Activated B cell treated with CpG ODN at 0.5 μM for 24 hours (primary cell): Measurements from ENCODE around the gene SHC2. TPM values are rescaled to one million over a fixed set of nuclear protein-coding genes. Genes with fewer than 3 reads are reported as not detected.

Experiments used
- ATAC-seq: fragments of 200-7000 bp; cut with Tn5 transposase; one replicate; pipeline ENCODE4 v1.10.0; 2021; ENCODE audit warnings: low read depth, mild to moderate bottlenecking, moderate library complexity
- CTCF ChIA-PET: fragments of 350-600 bp; sonication (Branson Sonifier 250); formaldehyde crosslinking; loops from one replicate; lab custom pipeline; 2021; ENCODE audit warnings: antibody characterized with exemption; lab: Charles Lee
- POLR2A ChIA-PET: fragments of 350-600 bp; sonication (Branson Sonifier 250); formaldehyde crosslinking; loops from one replicate; lab custom pipeline; 2021; ENCODE audit warnings: antibody characterized with exemption; lab: Charles Lee
- DNase-seq: peaks from one replicate; pipeline ENCODE4 v3.0.0; 2022
- H3K27ac Mint-ChIP-seq: one replicate; pipeline ENCODE4 v1.8.0; 2020; ENCODE audit warnings: mixed read lengths
- H3K27me3 Mint-ChIP-seq: one replicate; pipeline ENCODE4 v1.8.0; 2021; ENCODE audit warnings: mixed read lengths
- H3K36me3 Mint-ChIP-seq: one replicate; pipeline ENCODE4 v1.8.0; 2021; ENCODE audit warnings: low read depth, mixed read lengths
- H3K4me1 Mint-ChIP-seq: one replicate; pipeline ENCODE4 v1.8.0; 2021; ENCODE audit warnings: mixed read lengths
- H3K4me3 Mint-ChIP-seq: one replicate; pipeline ENCODE4 v1.8.0; 2020; ENCODE audit warnings: mild to moderate bottlenecking, mixed read lengths
- H3K9me3 Mint-ChIP-seq: one replicate; pipeline ENCODE4 v1.8.0; 2020; ENCODE audit warnings: mixed read lengths
- intact Hi-C: fragments of 100-400 bp; cut with micrococcal nuclease; formaldehyde crosslinking; loops from one replicate; pipeline ENCODE4 v1.15.1; 2024
- total RNA-seq: library from RNA; stranded (reverse); gene quantifications from 2 replicates; pipeline ENCODE4 v1.2.3, GENCODE V29; 2022
- TF ChIP-seq, protein P1 (sequence below): fragments of 200-600 bp; IDR thresholded peaks from one replicate; pipeline ENCODE4 v1.8.0; 2022; ENCODE audit warnings: antibody characterized with exemption, mild to moderate bottlenecking

The SHC2 gene
- total RNA-seq, 1 donor from 2014 or later, result not detected

DNA sequence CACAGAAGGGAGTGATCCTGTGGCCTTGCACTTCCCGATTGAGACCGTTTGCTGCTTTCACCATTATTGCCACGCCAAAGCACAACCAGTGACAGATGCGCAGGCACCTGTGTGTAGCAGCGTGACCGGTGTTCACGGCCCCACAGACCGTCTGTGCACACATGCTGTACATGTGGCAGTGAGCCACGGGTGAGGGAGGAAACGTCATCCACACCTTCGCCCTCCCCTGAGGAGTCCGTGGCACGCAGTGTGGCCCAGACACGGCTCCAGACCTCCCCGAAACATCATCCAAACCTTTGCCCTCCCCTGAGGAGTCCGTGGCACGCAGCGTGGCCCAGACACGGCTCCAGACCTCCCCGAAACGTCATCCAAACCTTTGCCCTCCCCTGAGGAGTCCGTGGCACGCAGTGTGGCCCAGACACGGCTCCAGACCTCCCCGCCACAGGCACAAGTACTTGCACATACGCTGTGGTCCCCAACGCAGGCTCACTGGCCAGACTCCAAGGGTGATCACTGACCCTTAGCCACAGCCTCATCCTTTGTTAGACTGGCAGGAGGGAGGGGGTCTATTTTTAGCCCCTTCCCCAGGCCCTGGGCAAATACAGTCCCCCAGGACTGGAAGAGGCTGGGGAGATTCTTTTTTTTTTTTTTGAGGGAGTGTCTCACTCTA lies 7.9 kb upstream of the SHC2 start:
- CTCF ChIA-PET, result no interaction called here
- H3K27me3 Mint-ChIP-seq, result no peaks in the 10 kb centered on the region

DNA sequence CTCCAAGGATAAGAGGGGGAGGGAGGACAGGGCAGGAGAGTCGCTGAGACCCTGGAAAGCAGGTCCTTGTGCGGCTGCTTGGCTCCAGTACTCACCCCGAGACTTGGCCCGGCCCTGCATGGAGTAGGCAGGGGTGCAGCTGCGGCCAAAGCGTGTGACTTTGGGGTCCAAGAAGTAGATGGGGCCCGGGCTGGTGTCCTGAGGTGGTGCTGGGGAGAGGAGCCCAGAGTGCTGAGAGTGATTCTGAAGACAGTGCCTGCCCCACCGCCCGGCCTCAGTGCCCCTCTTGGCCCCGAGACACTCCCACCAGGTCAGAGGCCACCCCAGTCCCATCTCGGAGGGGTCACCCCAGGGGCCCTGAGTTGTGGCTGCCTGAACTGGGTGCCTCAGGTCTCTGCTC lies 6.7 kb upstream of the SHC2 start:
- DNase-seq (no peak), ATAC-seq (no peak)
- Mint-ChIP-seq H3K27ac (no peak overlapping the region), H3K9me3 (peaks cover 2% of the 10 kb centered on the region), H3K36me3 (no peaks in the 10 kb centered on the region), H3K27me3 (no peaks in the 10 kb centered on the region), H3K4me1 (no peaks in the 10 kb centered on the region), H3K4me3 (no peak overlapping the region)
- ChIA-PET POLR2A (no interaction called here), CTCF (no interaction called here)
- intact Hi-C loops, result no loop called here
- TF ChIP-seq, protein P1, sequence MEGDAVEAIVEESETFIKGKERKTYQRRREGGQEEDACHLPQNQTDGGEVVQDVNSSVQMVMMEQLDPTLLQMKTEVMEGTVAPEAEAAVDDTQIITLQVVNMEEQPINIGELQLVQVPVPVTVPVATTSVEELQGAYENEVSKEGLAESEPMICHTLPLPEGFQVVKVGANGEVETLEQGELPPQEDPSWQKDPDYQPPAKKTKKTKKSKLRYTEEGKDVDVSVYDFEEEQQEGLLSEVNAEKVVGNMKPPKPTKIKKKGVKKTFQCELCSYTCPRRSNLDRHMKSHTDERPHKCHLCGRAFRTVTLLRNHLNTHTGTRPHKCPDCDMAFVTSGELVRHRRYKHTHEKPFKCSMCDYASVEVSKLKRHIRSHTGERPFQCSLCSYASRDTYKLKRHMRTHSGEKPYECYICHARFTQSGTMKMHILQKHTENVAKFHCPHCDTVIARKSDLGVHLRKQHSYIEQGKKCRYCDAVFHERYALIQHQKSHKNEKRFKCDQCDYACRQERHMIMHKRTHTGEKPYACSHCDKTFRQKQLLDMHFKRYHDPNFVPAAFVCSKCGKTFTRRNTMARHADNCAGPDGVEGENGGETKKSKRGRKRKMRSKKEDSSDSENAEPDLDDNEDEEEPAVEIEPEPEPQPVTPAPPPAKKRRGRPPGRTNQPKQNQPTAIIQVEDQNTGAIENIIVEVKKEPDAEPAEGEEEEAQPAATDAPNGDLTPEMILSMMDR, result no peak

More for the DNA sequence above, 7.9 kb upstream of the SHC2 start:
- H3K27ac Mint-ChIP-seq, result no peak overlapping the region
- no peak for DNase-seq
- H3K4me3 Mint-ChIP-seq, result no peak overlapping the region
- TF ChIP-seq, protein P1, result no peak
- POLR2A ChIA-PET, result no interaction called here
- no peaks in the 10 kb centered on the region for H3K4me1 Mint-ChIP-seq
- no peak for ATAC-seq
- intact Hi-C loops, result no loop called here
- no peaks in the 10 kb centered on the region for H3K36me3 Mint-ChIP-seq
- H3K9me3 Mint-ChIP-seq, result peaks cover 2% of the 10 kb centered on the region

DNA sequence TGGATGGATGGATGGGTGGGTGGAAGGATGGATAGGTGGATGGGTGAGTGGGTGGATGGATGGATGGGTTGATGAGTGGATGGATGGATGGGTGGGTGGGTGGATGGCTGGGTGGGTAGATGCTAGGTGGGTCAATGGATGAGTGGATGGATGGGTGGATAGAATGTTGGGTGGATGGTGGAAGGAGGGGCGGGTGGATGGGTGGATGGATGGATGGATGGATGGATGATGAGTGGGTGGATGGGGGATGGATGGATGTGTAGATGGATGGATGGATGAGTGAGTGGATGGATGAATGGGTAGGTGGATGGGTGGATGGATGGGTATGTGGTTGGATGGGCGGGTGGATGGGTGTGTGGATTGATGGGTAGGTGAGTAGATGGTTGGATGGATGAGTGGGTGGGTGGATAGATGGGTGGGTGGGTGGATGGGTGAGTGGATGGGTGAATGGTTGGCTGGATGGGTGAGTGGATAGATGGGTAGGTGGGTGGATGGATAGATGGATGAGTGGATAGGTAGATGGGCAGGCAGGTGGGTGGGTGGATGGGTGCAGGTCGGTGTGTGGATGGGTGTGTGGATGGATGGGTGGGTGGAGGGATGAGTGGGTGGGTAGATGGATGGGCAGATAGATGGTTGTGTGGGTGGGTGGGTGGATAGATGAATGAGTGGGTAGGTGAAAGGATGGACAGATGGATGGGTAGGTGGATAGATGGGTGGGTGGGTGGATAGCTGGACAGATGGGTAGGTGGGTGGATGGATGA lies 4.4 kb upstream of the SHC2 start:
- CTCF ChIA-PET, result no interaction called here
- Mint-ChIP-seq H3K27me3 (peaks cover 5% of the 10 kb centered on the region), H3K4me1 (no peaks in the 10 kb centered on the region), H3K27ac (no peak overlapping the region), H3K36me3 (no peaks in the 10 kb centered on the region), H3K9me3 (peaks cover 2% of the 10 kb centered on the region), H3K4me3 (no peak overlapping the region)
- intact Hi-C loops, result no loop called here
- no peak for DNase-seq
- TF ChIP-seq, protein P1, result no peak
- POLR2A ChIA-PET, result no interaction called here
- ATAC-seq, result no peak

DNA sequence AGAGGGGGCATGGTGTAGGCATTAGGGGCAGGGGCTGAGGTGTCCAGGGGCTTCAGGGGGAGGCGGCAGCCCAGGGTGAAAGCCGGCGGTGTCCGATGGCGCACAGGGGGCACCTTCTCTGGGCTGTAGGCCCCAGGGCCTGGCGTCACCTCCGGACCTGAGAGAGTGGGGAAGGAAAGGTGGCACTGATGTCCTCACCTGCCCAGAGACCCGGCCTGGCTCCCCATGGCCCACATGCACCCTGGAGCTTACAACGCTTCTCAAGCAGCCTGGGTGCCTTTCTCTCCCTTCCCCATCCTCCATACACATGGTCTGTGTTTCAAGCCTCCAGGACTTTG lies 3.3 kb upstream of the SHC2 start:
- Mint-ChIP-seq H3K4me3 (no peak overlapping the region), H3K36me3 (no peaks in the 10 kb centered on the region), H3K9me3 (peaks cover 2% of the 10 kb centered on the region), H3K4me1 (peaks cover 5% of the 10 kb centered on the region), H3K27me3 (peaks cover 10% of the 10 kb centered on the region), H3K27ac (no peak overlapping the region)
- TF ChIP-seq, protein P1, result no peak
- ChIA-PET POLR2A (no interaction called here), CTCF (no interaction called here)
- intact Hi-C loops, result no loop called here
- DNase-seq (no peak), ATAC-seq (no peak)

DNA sequence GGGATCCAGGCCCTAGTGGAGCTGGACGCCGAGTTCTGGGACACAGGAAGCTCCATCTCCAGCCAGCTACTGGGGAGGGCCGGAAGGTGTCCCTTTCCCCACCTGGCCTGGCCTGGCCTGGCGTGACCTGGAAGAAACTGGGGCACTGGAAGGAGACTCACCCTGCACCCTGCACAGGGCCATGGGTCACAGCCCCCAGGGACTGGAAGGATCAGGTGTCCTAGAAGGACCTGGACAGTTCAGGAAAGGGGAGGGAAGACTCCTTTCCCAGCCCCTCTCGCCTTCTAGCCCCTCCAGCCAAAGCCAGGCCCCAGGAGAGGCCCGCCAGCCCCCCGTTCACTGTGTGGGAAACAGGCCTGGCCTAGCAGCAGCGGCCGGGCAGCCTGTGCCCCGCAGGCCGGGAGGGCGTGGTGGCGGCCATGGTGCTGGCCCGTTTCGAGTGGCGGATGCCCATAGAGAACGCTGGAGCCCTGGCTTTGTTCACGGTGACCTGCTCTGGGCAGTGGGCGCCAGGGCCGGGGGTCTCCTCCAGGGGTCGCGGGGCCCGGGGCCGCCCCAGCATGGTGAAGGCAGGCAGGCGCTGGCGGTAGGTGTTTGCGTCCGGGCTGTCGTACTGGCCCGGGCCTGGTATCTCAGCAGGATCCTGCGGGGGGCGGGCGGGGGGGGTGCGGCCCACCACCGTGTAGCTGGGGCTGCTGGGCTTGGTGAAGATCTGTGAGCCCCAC lies 2.8 kb upstream of the SHC2 start:
- no peak overlapping the region for H3K27ac Mint-ChIP-seq
- TF ChIP-seq, protein P1, result no peak
- DNase-seq (no peak), ATAC-seq (no peak)
- no peaks in the 10 kb centered on the region for H3K36me3 Mint-ChIP-seq
- peaks cover 2% of the 10 kb centered on the region for H3K9me3 Mint-ChIP-seq
- intact Hi-C loops, result no loop called here
- H3K27me3 Mint-ChIP-seq, result peaks cover 10% of the 10 kb centered on the region
- ChIA-PET CTCF (no interaction called here), POLR2A (no interaction called here)
- peaks cover 5% of the 10 kb centered on the region for H3K4me1 Mint-ChIP-seq
- H3K4me3 Mint-ChIP-seq, result no peak overlapping the region
